Left ventricle myocardium superior (tissue), 1 donor: ENCODE measurements around the gene SNX11. TPM values are rescaled to one million over a fixed set of nuclear protein-coding genes. Genes with fewer than 3 reads are reported as not detected.
A peak's percentile ranks its signal among the peaks of the same experiment; 100 is the strongest.

ENCODE experiments used
- ATAC-seq: fragments of 200-7000 bp; cut with Tn5 transposase; one replicate; pipeline ENCODE4 v1.9.1; 2020; ENCODE audit warnings: mild to moderate bottlenecking, moderate library complexity
- DNase-seq: peaks from one replicate; pipeline ENCODE4 v3.0.0-alpha.2; 2020
- intact Hi-C: fragments of 100-400 bp; cut with micrococcal nuclease; formaldehyde crosslinking; loops from one replicate; pipeline ENCODE4 v1.11.0; 2022
- total RNA-seq: library from RNA; stranded (reverse); fragmentation: NEBNext Ultra II Directional; extraction: Animal tissue kit (Norgen Biotek cat#: 25700); gene quantifications from one replicate; pipeline ENCODE4 v1.2.1, GENCODE V29; 2021
- donor health status: DM: no; HTN: yes; CAD: no; lungs with severe emphysema.

The SNX11 gene
- total RNA-seq, 1 donor from 2014 or later = 11.1 TPM

GRCh38 chr17:48126532-48126850 is 18.9 kb downstream of the SNX11 start:
- no peak for ATAC-seq
- no peak for DNase-seq
- intact Hi-C loops = no loop called here

- no peak for ATAC-seq
- intact Hi-C loops = no loop called here
- no peak for DNase-seq
These were observed 19.9 kb downstream of the SNX11 start for GRCh38 chr17:48127371-48128051.

- intact Hi-C loops = no loop called here
- ATAC-seq (no peak), DNase-seq (no peak)
These were observed 20.8 kb downstream of the SNX11 start for GRCh38 chr17:48128400-48128799.

GRCh38 chr17:48129981-48130380 is 22.4 kb downstream of the SNX11 start:
- intact Hi-C loops = no loop called here
- ATAC-seq = no peak
- no peak for DNase-seq

DNA sequence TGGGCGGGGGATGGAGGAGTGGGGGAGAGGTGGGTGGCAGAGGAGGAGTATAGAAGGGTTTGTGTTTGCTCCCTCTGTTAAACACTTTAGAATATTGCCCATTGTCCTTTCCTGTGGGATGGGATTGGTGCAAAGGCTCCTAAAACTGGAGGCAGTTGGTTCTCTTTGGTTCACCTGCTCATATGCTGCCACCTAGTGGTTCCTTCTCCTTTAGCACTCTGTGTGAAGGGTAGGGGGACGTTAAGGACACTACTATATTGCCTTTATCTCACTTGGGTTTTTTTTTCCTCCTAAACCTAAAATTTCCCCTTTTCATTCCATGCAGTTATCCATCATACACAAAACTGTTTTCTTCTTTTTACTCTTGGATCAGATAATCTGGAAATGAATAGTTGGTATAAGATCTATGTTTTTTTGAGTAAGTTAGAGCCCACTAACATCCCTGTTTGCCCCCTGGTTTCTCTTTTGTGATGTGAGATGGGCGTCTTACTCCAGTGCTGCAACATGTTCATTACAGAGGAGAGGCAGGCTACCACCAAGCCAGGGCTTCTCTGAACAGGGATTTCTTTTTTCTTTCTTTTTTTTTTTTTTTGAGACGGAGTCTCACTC is 23.8 kb downstream of the SNX11 start:
- intact Hi-C loops = loop anchor here (1.0 kb wide), 1 partner anchor 106 kb away; no protein-coding TSS in a partner anchor
- no peak for DNase-seq

GRCh38 chr17:48132385-48132784 is 24.8 kb downstream of the SNX11 start:
- intact Hi-C loops = no loop called here
- DNase-seq (no peak), ATAC-seq (peak; percentile 49)

More for the DNA sequence above, 23.8 kb downstream of the SNX11 start:
- peak; percentile 93 for ATAC-seq

GRCh38 chr17:48134912-48135480 is 27.4 kb downstream of the SNX11 start:
- intact Hi-C loops = no loop called here
- ATAC-seq = no peak
- no peak for DNase-seq

DNA sequence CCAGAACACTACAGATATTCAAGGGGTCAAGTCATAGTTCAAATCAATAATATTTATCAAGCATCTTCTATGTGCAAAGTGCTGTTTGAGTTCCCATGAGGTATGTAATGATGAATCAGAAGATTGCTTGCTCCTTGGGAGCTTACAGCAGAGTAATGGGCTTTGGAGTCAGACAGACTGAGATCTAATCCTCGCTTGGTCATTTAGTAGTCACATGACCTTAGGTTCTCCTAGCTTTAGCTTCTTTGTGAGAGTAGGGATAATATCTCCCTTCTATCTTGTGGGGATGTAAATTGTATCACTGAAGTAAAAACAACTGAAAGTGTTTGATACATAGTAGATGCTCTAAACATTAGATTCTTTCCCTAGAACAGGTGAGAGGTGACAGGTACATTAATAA is 30.1 kb downstream of the SNX11 start:
- ATAC-seq (no peak), DNase-seq (no peak)
- intact Hi-C loops = no loop called here

GRCh38 chr17:48139944-48140343 is 32.4 kb downstream of the SNX11 start:
- intact Hi-C loops = no loop called here
- DNase-seq (no peak), ATAC-seq (peak; percentile 46)

DNA sequence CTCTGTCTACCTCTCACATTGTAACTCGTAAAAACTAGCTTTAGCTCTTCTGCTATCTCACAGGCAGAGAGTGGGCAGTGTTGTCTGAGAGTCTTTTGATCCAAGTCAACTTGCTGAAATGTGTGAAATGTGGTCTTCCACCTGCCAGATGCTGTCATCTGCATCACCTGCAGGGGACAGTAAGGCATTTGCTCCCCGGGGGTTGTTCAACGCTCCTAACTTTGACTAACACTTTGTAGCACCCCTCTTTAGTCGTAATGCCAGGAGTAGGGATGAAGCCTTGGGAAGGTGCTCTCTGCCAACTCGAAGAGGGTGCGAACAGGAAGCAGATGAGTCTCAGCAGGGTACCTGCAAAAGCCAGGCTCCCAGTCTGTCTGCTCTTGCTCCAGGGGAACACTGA is 36.1 kb downstream of the SNX11 start:
- ATAC-seq (no peak), DNase-seq (no peak)
- intact Hi-C loops = no loop called here

GRCh38 chr17:48144231-48144630 is 36.7 kb downstream of the SNX11 start:
- intact Hi-C loops = no loop called here

GRCh38 chr17:48144976-48145798 is 37.6 kb downstream of the SNX11 start:
- no peak for DNase-seq
- no peak for ATAC-seq
- intact Hi-C loops = no loop called here

More at GRCh38 chr17:48144231-48144630, 36.7 kb downstream of the SNX11 start:
- no peak for ATAC-seq
- no peak for DNase-seq

GRCh38 chr17:48148029-48148770 is 40.6 kb downstream of the SNX11 start:
- ATAC-seq = no peak
- no peak for DNase-seq
- intact Hi-C loops = no loop called here

GRCh38 chr17:48148854-48149786 is 41.6 kb downstream of the SNX11 start:
- intact Hi-C loops = no loop called here
- DNase-seq (no peak), ATAC-seq (no peak)

DNA sequence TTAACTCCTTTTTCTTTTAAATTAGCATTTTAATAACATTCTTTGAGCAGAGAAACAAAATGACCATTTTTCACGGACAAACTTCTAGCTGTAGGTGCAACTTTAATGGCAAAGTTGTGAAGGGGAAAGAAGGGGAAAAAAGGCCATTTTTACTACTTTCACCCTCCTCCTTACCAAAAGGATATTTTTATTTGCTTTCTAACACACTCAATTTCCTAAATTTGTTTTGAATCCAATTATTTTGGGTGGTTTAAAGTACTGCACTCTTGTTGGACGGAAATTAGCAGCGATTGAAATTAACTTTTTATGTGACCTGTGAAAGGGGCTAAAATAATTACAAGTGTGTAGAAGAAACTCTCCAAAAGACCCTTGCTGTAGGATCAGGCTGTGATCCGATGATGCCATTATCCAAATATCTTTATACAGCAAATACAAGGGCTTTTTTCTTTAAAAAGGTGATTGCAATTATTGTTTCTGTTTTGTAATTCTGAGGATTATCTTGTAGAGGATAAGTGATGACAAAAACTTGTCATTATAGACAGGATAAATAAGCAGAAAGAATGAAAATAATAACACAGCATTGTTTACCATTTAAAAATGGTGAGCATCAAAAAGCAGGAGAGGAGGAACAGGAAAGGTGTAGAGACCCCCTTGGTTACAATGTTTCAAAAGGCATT is 42.4 kb downstream of the SNX11 start:
- DNase-seq (no peak), ATAC-seq (no peak)
- intact Hi-C loops = no loop called here

DNA sequence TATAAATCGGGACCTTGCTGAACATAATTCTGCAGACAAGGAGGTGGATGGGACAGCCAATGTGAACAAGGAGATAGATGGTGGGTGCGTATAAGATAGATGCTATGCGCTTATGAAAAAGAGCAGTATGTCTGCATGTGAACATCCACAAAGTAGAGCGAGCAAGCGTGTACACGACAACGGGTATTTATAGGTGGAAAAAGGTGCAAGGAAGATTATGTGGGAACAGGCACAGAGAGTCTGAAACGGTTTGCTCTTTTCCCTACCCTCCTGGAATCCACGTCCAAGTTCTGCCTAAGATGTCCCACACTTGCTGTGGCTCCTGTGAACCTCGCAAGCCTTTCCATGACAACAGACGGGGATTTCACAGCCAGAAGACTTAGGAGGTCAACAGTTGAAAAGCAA is 43.0 kb downstream of the SNX11 start:
- intact Hi-C loops = no loop called here
- no peak for ATAC-seq
- no peak for DNase-seq

DNA sequence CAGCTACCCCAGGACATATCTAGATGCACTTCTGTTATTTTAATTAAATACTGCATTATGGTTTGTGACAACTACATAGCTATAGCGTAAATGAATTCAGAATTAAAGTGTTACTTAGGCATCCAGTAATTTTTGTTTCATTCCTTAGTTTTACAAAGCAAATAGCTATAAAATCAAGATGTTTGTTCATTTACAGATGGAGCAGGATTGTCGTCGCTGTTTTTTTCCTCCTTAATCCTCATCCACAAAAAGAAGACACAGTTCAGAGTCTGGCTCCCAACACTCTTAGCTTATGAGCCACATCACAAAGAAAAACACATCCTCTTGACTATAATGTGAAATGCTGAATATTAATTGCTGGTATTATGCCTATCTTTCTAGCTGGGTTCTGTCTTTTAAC is 43.7 kb downstream of the SNX11 start:
- ATAC-seq = no peak
- intact Hi-C loops = no loop called here

DNA sequence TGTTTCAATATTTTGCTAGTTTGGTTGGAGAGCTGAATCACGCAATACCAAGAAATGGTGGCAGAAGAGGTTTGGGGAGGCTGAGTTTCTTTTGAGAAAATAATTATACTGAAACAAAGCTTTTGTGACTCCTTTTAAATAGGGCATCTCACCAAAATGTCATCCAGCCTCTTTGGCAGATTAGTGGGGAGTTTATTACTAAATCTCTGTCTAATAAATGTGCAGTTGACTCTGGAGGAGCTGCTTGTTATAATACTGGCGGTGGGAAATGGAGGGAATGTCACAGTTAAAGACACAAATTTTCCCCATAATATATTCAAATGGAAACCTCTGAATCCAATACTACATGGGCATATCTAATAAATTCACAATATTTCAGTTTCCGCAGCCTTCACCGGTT is 44.7 kb downstream of the SNX11 start:
- no peak for ATAC-seq
- DNase-seq = no peak
- intact Hi-C loops = no loop called here

More for the DNA sequence above, 43.7 kb downstream of the SNX11 start:
- no peak for DNase-seq
